HepG2 (cell line): Measurements from ENCODE around the gene GRK6.

Experiments used
- ATF3 ChIP-seq: sonication (generic); formaldehyde crosslinking; IDR thresholded peaks from 2 replicates; pipeline ENCODE4 v1.4.0; 2020; ENCODE audit warnings: missing genetic modification reagents
- RXRA ChIP-seq: sonication (generic); formaldehyde crosslinking; IDR thresholded peaks from 2 replicates; pipeline ENCODE4 v1.5.1; 2020; ENCODE audit warnings: missing genetic modification reagents
- ZBTB40 ChIP-seq, 2 experiments: fragments of 450-650 bp in 1 of 2; sonication (generic) in 1 of 2; formaldehyde crosslinking in 1 of 2; IDR thresholded peaks; 2 replicates each; pipeline versions ENCODE4 v1.6.1 to v1.8.0; 2016 to 2022; ENCODE audit warnings: antibody characterized with exemption in 1 of 2, mild to moderate bottlenecking in 1 of 2, missing genetic modification reagents in 1 of 2
- ZFP91 ChIP-seq: sonication (generic); formaldehyde crosslinking; IDR thresholded peaks from 2 replicates; pipeline ENCODE4 v1.9.0; 2022; ENCODE audit warnings: missing genetic modification reagents, mild to moderate bottlenecking, borderline replicate concordance
- ZHX2 ChIP-seq, 2 experiments: sonication (generic) in 1 of 2; formaldehyde crosslinking in 1 of 2; IDR thresholded peaks; 2 replicates each; pipeline versions ENCODE4 v1.6.1 to v1.9.0; 2014 to 2022; ENCODE audit warnings: antibody characterized with exemption in 1 of 2, borderline replicate concordance in 1 of 2, inconsistent platforms in 1 of 2, low read depth in 1 of 2, missing genetic modification reagents in 1 of 2
- ZNF282 ChIP-seq: fragments of 450-650 bp; IDR thresholded peaks from 2 replicates; pipeline ENCODE4 v1.6.1; 2018; ENCODE audit not compliant: partially characterized antibody
- ZNF317 ChIP-seq: sonication (generic); formaldehyde crosslinking; IDR thresholded peaks from 2 replicates; pipeline ENCODE4 v1.5.0; 2020; ENCODE audit warnings: mild to moderate bottlenecking, missing genetic modification reagents

GRCh38 chr5:177430972-177431316 is 4.5 kb downstream of the GRK6 start:
- TF ChIP-seq ZFP91 (CRISPR knock-in tag) (no peak), ZHX2 (IDR thresholded peaks at IDR 0.05; ENCODE audit: low read depth) (no peak), ZHX2 (CRISPR knock-in tag; IDR thresholded peaks at IDR 0.05; ENCODE audit: borderline replicate concordance) (no peak), ATF3 (CRISPR knock-in tag) (no peak), ZBTB40 (IDR thresholded peaks at IDR 0.05) (no peak), ZBTB40 (CRISPR knock-in tag; IDR thresholded peaks at IDR 0.05) (no peak), ZNF282 (no peak), RXRA (CRISPR knock-in tag) (no peak), ZNF317 (CRISPR knock-in tag) (no peak)
